GM23248 (cell line): Measurements from ENCODE around the gene TCF12. TPM values are rescaled to one million over a fixed set of nuclear protein-coding genes. Genes with fewer than 3 reads are reported as not detected.

Experiments used
- DNase-seq: peaks from one replicate; pipeline ENCODE4 v3.0.0-alpha.2; 2015
- H2AFZ ChIP-seq: fragments of 200-600 bp; sonication (generic); 2 replicates; pipeline ENCODE4 v1.6.1; 2016; ENCODE audit warnings: antibody characterized with exemption
- H3F3A ChIP-seq: fragments of 200-600 bp; sonication (generic); 2 replicates; pipeline ENCODE4 v1.6.1; 2016; ENCODE audit warnings: mild to moderate bottlenecking, antibody characterized with exemption, mixed run types; ENCODE audit not compliant: insufficient read depth
- H3K27ac ChIP-seq: fragments of 200-600 bp; sonication (generic); 2 replicates; pipeline ENCODE4 v1.5.1; 2016; ENCODE audit warnings: mild to moderate bottlenecking
- H3K27me3 ChIP-seq: fragments of 200-600 bp; sonication (generic); replicated peaks from 2 replicates; pipeline ENCODE4 v1.6.1; 2016; ENCODE audit warnings: mild to moderate bottlenecking; ENCODE audit not compliant: insufficient read depth
- H3K36me3 ChIP-seq: fragments of 200-600 bp; sonication (generic); 2 replicates; pipeline ENCODE4 v1.6.1; 2016; ENCODE audit warnings: low read depth, mild to moderate bottlenecking
- H3K4me1 ChIP-seq: fragments of 200-600 bp; sonication (generic); 2 replicates; pipeline ENCODE4 v1.6.1; 2016; ENCODE audit warnings: mild to moderate bottlenecking; ENCODE audit not compliant: insufficient read depth
- H3K4me2 ChIP-seq: fragments of 200-600 bp; sonication (generic); one replicate; pipeline ENCODE4 v1.6.1; 2016; ENCODE audit warnings: mild to moderate bottlenecking; ENCODE audit not compliant: unreplicated experiment
- H3K4me3 ChIP-seq: fragments of 200-600 bp; sonication (generic); 2 replicates; pipeline ENCODE4 v1.5.1; 2016; ENCODE audit warnings: mild to moderate bottlenecking
- H3K79me2 ChIP-seq: fragments of 200-600 bp; sonication (generic); 2 replicates; pipeline ENCODE4 v1.6.1; 2016; ENCODE audit warnings: mild to moderate bottlenecking; ENCODE audit not compliant: insufficient read depth
- H3K9ac ChIP-seq: fragments of 200-600 bp; sonication (generic); 2 replicates; pipeline ENCODE4 v1.6.1; 2016; ENCODE audit warnings: mild to moderate bottlenecking
- H3K9me2 ChIP-seq: fragments of 200-600 bp; sonication (generic); 2 replicates; pipeline ENCODE4 v1.6.1; 2016; ENCODE audit warnings: mixed run types, mild to moderate bottlenecking, moderate library complexity; ENCODE audit not compliant: insufficient read depth
- H3K9me3 ChIP-seq: fragments of 200-600 bp; sonication (generic); one replicate; pipeline ENCODE4 v1.6.1; 2017; ENCODE audit warnings: low read depth
- H4K20me1 ChIP-seq: fragments of 200-600 bp; sonication (generic); 2 replicates; pipeline ENCODE4 v1.6.0; 2016; ENCODE audit not compliant: insufficient read depth
- EZH2 ChIP-seq: fragments of 200-600 bp; sonication (generic); IDR thresholded peaks from 2 replicates; pipeline ENCODE4 v1.6.1; 2018; ENCODE audit warnings: antibody characterized with exemption, mild to moderate bottlenecking; ENCODE audit not compliant: insufficient read depth, poor library complexity, severe bottlenecking
- EZH2phosphoT487 ChIP-seq: fragments of 200-600 bp; sonication (generic); IDR thresholded peaks from 2 replicates; pipeline ENCODE4 v1.6.1; 2018; ENCODE audit warnings: antibody characterized with exemption, moderate library complexity, mild to moderate bottlenecking, low read depth; ENCODE audit not compliant: insufficient read depth
- WGBS, 2 experiments: methylation state at CpG; one replicate each; pipeline ENCODE4 v1.1.6; 2015 to 2017; ENCODE audit warnings: low lambda C conversion rate in 2 of 2, low coverage in 1 of 2; ENCODE audit errors: missing lambda C conversion rate in 2 of 2; 5-methylcytosine and 5-hydroxymethylcytosine counted together
- in situ Hi-C: fragments of 300-500 bp; cut with MboI; formaldehyde crosslinking; loops from 2 replicates; pipeline ENCODE4 v1.15.0; 2020
- polyA plus RNA-seq: library from polyadenylated mRNA; unstranded; fragments of >200 nt; fragmentation: Nextera tagmentation; extraction: Ambion mirVana; gene quantifications from 2 replicates; pipeline ENCODE4 v1.2.1, GENCODE V29; 2016
- total RNA-seq: library from RNA; depleted of rRNA; stranded (reverse); fragments of >200 nt; shearing (Covaris generic); gene quantifications from 2 replicates; pipeline ENCODE4 v1.2.3, GENCODE V29; 2014

Gene TCF12
- total and polyA plus RNA-seq, 2 experiments from 2014 or later, result 53.6 to 58.6 TPM

GRCh38 chr15:57037548-57037947 is 119.1 kb downstream of the TCF12 start:
- no peaks in the 10 kb centered on the region for H3F3A ChIP-seq
- no peaks in the 10 kb centered on the region for H3K9me3 ChIP-seq
- H3K9ac ChIP-seq, result no peak overlapping the region
- no peak overlapping the region for H2AFZ ChIP-seq
- H3K9me2 ChIP-seq, result no peaks in the 10 kb centered on the region
- H3K27ac ChIP-seq, result no peak overlapping the region
- DNase-seq, result no peak
- in situ Hi-C loops, result no loop called here
- peaks cover 6% of the 10 kb centered on the region for H4K20me1 ChIP-seq
- H3K4me3 ChIP-seq, result no peak overlapping the region
- H3K36me3 ChIP-seq, result no peaks in the 10 kb centered on the region
- WGBS, 2 experiments, result 85 to 91% methylated on average over 5 of the region's 5 CpGs
- no peak overlapping the region for H3K4me2 ChIP-seq
- H3K27me3 ChIP-seq, result no peaks in the 10 kb centered on the region
- no peaks in the 10 kb centered on the region for H3K4me1 ChIP-seq
- H3K79me2 ChIP-seq, result peaks cover 100% of the 10 kb centered on the region
- no peak for TF ChIP-seq EZH2phosphoT487
- no peak for TF ChIP-seq EZH2

GRCh38 chr15:57038040-57038439 is 119.6 kb downstream of the TCF12 start:
- no peaks in the 10 kb centered on the region for H3K9me3 ChIP-seq
- no peak overlapping the region for H3K4me3 ChIP-seq
- no peaks in the 10 kb centered on the region for H3K9me2 ChIP-seq
- no peak overlapping the region for H3K9ac ChIP-seq
- peaks cover 6% of the 10 kb centered on the region for H4K20me1 ChIP-seq
- no peaks in the 10 kb centered on the region for H3F3A ChIP-seq
- H3K79me2 ChIP-seq, result peaks cover 100% of the 10 kb centered on the region
- DNase-seq, result no peak
- WGBS, 2 experiments, result 96% methylated on average over 2 of the region's 2 CpGs
- no peak overlapping the region for H2AFZ ChIP-seq
- H3K27ac ChIP-seq, result no peak overlapping the region
- H3K4me2 ChIP-seq, result no peak overlapping the region
- no peaks in the 10 kb centered on the region for H3K27me3 ChIP-seq
- in situ Hi-C loops, result no loop called here
- no peak for TF ChIP-seq EZH2phosphoT487
- no peaks in the 10 kb centered on the region for H3K36me3 ChIP-seq
- H3K4me1 ChIP-seq, result no peaks in the 10 kb centered on the region

- WGBS, 2 experiments, result 95 to 100% methylated on average over 4 to 5 of the region's 5 CpGs
- no peaks in the 10 kb centered on the region for H3F3A ChIP-seq
- H3K4me2 ChIP-seq, result no peak overlapping the region
- no peaks in the 10 kb centered on the region for H3K4me1 ChIP-seq
- no peaks in the 10 kb centered on the region for H3K36me3 ChIP-seq
- in situ Hi-C loops, result no loop called here
- H3K9me2 ChIP-seq, result no peaks in the 10 kb centered on the region
- H3K79me2 ChIP-seq, result peaks cover 100% of the 10 kb centered on the region
- no peak overlapping the region for H2AFZ ChIP-seq
- no peak overlapping the region for H3K9ac ChIP-seq
- H3K27me3 ChIP-seq, result no peaks in the 10 kb centered on the region
- H3K4me3 ChIP-seq, result no peak overlapping the region
- peaks cover 6% of the 10 kb centered on the region for H4K20me1 ChIP-seq
- no peak overlapping the region for H3K27ac ChIP-seq
- no peak for DNase-seq
- no peak for TF ChIP-seq EZH2
- H3K9me3 ChIP-seq, result no peaks in the 10 kb centered on the region
Measured at GRCh38 chr15:57038496-57038895, 120.1 kb downstream of the TCF12 start.

- in situ Hi-C loops, result no loop called here
Measured at GRCh38 chr15:57041416-57041815, 123.0 kb downstream of the TCF12 start.

GRCh38 chr15:57044072-57044702 is 125.7 kb downstream of the TCF12 start:
- Histone ChIP-seq H3K9me3 (no peaks in the 10 kb centered on the region), H3K4me1 (no peaks in the 10 kb centered on the region), H3F3A (no peaks in the 10 kb centered on the region), H3K9ac (no peak overlapping the region), H3K36me3 (no peaks in the 10 kb centered on the region), H3K27me3 (no peaks in the 10 kb centered on the region), H3K4me3 (no peak overlapping the region), H3K4me2 (no peak overlapping the region), H4K20me1 (peaks cover 6% of the 10 kb centered on the region), H3K79me2 (peaks cover 100% of the 10 kb centered on the region), H3K9me2 (no peaks in the 10 kb centered on the region), H2AFZ (no peak overlapping the region), H3K27ac (no peak overlapping the region)
- TF ChIP-seq EZH2, result no peak
- TF ChIP-seq EZH2phosphoT487, result no peak
- in situ Hi-C loops, result no loop called here
- DNase-seq, result no peak
- 65 to 66% methylated on average over 5 of the region's 5 CpGs for WGBS, 2 experiments

More at GRCh38 chr15:57041416-57041815, 123.0 kb downstream of the TCF12 start:
- Histone ChIP-seq H3K27ac (no peak overlapping the region), H3K79me2 (peaks cover 100% of the 10 kb centered on the region), H2AFZ (no peak overlapping the region), H3K9me2 (no peaks in the 10 kb centered on the region), H3K9ac (no peak overlapping the region), H3K9me3 (no peaks in the 10 kb centered on the region), H3K4me2 (no peak overlapping the region), H4K20me1 (peaks cover 6% of the 10 kb centered on the region), H3K27me3 (no peaks in the 10 kb centered on the region), H3K4me3 (no peak overlapping the region), H3F3A (no peaks in the 10 kb centered on the region), H3K36me3 (no peaks in the 10 kb centered on the region), H3K4me1 (no peaks in the 10 kb centered on the region)
- DNase-seq, result no peak
- TF ChIP-seq EZH2phosphoT487 (no peak), EZH2 (no peak)
